Fibroblast of the aortic adventitia (primary cell): ENCODE measurements around the gene DYNLL1. TPM values are rescaled to one million over a fixed set of nuclear protein-coding genes. Genes with fewer than 3 reads are reported as not detected.

Experiments used
- DNase-seq: peaks from one replicate; pipeline ENCODE4 v3.0.0-alpha.2; 2010; ENCODE audit warnings: low read depth
- H3K4me3 ChIP-seq: 2 replicates; pipeline ENCODE4 v1.5.1; 2011; ENCODE audit warnings: low read depth, mild to moderate bottlenecking, control low read depth, low read length, moderate library complexity
- total RNA-seq: library from RNA; depleted of rRNA; stranded (reverse); fragments of >200 nt; gene quantifications from 2 replicates; pipeline ENCODE4 v1.2.3, GENCODE V29; 2012; ENCODE audit warnings: low replicate concordance
- TF ChIP-seq, protein P1 (sequence below): IDR thresholded peaks from 2 replicates; pipeline ENCODE4 v1.5.1; 2011; ENCODE audit warnings: mild to moderate bottlenecking, low read length, control low read depth, inconsistent platforms; ENCODE audit not compliant: insufficient read depth

Gene DYNLL1
- total RNA-seq, 1 donor: 453 TPM

DNA sequence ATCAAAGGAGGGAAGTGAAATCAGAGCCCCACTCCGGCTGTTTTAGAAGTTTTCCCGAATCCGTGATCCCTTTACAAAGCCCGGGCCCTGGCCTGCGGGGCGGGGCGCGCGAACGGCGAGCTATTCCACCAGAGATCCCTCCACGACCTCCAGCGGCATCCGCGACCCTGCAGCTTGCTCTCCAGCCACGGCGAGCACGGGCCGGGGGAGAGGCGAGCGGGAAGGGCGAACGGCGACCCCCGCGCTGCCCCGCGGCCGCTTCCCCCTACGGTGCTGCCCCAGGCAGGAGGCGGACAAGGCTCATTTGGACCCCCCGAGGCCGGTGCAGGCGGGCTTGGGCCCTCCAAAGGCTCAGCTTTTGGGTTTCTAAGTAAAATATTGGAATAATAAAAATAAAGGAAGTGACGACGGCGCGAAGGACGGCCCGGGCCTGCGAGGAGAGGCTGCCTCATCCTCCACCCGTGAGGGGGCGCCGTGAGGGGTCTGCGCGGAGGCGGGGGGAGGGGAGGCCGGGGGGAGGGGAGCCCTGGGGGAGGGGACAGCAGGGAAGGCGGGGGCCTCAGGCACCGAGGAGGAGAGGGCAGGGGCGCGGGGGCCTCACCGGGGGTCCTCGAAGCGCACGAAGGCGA lies 27.0 kb upstream of the DYNLL1 start:
- TF ChIP-seq, protein P1, sequence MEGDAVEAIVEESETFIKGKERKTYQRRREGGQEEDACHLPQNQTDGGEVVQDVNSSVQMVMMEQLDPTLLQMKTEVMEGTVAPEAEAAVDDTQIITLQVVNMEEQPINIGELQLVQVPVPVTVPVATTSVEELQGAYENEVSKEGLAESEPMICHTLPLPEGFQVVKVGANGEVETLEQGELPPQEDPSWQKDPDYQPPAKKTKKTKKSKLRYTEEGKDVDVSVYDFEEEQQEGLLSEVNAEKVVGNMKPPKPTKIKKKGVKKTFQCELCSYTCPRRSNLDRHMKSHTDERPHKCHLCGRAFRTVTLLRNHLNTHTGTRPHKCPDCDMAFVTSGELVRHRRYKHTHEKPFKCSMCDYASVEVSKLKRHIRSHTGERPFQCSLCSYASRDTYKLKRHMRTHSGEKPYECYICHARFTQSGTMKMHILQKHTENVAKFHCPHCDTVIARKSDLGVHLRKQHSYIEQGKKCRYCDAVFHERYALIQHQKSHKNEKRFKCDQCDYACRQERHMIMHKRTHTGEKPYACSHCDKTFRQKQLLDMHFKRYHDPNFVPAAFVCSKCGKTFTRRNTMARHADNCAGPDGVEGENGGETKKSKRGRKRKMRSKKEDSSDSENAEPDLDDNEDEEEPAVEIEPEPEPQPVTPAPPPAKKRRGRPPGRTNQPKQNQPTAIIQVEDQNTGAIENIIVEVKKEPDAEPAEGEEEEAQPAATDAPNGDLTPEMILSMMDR: no peak
- peak overlapping the region; percentile 93 for H3K4me3 ChIP-seq
- DNase-seq: no peak

DNA sequence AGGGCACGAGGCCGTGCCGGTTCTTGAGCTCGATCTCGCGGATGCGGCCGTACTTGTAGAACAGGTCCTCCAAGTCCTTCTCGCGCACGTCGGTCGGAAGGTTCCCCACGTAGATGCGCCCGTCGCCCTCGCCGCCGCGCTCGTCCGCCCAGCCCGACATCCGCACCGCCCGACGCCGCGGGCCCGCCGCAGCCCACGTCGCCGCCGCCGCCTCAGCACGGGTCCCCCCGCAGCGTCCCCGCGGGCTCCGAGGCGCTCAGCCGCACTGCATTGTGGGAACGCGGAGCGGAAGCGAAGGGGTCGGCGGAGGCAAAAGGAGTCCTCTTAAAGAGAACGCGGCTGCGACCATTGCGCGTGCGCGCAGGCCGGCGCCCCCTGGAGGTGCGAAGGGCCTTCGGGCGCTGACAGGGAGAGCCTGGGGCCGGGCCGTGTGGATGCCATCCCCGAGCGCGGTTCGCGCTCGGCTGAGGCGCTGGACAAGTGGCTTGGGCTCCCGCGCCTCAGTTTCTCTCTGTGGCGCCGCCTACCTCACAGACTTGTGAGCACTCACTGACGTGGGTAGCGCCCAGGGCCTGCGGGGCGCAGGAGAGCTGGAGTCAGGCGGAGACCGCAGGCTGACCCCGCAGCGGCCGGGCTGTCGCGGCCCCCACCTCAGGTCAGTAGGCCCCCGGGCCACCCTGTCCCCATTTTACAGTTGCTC lies 26.3 kb upstream of the DYNLL1 start, which contains the start of gene SRSF9:
SRSF9 (minus strand) TSS at position 299 of the 700 bp plus-strand sequence; CDS start at position 160, 139 bp downstream.
- DNase-seq: peak; percentile 98
- TF ChIP-seq, protein P1: peak; percentile 89
- H3K4me3 ChIP-seq: peak within 1 kb of the TSS; percentile 93

DNA sequence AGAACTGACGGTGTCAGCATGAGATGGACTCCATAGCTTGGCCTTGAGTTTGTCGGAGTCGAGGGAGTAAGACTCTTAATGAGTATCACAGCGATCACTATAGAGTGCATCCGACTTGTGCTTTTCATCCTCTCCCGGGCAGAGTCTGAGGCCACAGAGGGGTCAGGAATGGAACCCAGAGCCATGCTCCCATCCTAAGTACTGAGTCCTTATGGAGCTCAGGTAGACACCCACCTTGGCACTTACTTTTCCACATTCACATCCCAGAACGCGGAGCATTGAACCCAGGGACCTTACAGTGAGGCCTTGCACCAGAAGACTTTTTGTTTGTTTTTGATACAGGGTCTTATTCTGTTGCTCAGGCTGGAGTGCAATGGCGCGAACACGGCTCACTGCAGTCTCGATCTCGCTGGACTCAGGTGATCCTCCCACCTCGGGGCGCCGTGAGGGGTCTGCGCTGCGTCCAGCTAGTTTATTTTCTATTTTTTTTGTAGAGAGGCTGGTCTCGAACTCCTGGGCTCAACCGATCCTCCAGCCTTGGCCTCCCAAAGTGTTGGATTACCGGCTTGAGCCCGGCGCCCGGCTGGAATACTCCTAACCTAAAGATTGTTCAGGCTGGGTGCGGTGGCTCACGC lies 25.6 kb upstream of the DYNLL1 start:
- DNase-seq: peak; percentile 37
- H3K4me3 ChIP-seq: peak overlapping the region; percentile 93
- TF ChIP-seq, protein P1: no peak

DNA sequence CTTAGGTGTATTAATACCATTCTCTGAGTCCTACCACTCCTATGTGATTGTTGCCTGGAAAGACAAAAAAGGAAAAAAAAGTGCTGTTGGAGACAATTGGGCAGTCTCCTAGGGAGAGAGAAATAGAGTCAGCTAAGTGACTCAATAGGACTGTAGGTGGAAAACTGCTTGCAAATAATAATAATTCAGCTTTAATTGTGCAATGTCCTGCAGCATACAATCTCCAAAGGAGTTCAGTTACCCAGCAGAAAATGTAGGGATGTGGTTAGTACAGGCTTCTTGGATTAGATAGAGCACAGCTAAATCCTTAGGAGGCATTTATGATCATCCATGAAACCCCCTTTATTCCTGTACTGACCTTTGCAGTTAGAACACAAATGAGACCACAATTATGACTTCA lies 23.4 kb upstream of the DYNLL1 start:
- no peak for DNase-seq
- TF ChIP-seq, protein P1: no peak
- no peak overlapping the region for H3K4me3 ChIP-seq

DNA sequence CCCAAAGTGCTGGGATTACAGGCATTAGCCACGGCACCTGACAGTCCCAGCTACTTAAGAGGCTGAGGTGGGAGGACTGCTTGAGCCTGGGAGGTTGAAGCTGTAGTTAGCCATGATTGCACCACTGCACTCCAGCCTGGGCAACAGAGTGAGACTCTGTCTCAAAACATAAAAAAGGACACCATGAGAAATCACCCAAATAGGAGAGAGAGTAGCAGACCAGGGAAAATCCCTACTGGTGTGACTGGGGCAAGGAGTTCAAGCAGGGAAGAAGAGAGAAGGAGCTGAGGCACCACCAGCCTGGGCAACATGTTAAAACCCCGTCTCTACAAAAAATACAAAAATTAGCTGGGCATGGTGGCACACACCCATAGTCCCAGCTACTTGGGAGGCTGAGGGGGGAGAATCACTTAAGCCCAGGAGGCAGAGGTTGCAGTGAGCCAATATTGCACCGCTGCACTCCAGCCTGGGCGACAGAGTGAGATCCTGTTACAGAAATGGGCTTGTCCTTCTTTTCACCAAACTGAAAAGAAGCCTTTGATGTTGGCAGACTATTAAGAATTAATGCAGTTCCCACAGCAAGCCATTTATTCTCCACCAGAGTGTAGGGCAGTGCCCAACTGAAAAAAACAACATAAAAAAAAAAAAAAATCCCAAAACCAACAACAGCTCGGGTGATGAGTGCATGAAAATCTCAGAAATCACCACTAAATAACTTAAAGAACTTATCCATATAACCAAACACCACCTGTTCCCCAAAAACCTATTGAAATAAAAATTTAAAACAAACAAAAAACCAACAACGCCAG lies 21.9 kb upstream of the DYNLL1 start:
- no peak overlapping the region for H3K4me3 ChIP-seq
- DNase-seq: no peak
- TF ChIP-seq, protein P1: no peak

DNA sequence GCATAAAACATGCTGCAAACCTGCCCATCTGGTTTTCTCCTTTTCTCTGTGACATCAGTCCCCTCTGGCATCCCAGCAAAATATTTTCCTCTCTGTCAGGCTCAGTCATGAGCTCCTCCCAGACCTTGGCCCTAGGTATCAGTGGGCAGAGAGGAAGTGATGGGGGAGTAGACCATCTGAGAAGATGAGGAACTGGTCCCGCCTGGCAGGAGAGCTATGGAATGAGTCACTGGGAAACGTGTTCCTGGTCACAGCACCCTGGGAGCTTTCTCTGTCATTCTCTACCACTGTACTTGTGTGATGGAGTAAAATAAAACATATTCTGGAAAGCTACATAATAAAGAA lies 21.3 kb upstream of the DYNLL1 start:
- peak; percentile 46 for DNase-seq
- TF ChIP-seq, protein P1: no peak
- no peak overlapping the region for H3K4me3 ChIP-seq
